ENCODE data around the gene MUC21.

- TF ChIP-seq CTCF (conservative IDR thresholded peaks at IDR 0.05; ENCODE audit: low read depth, low read length) (no peak), EZH2 (IDR thresholded peaks at IDR 0.05; ENCODE audit: borderline replicate concordance, low read depth, low read length, poor library complexity, severe bottlenecking) (no peak)
Observed at GRCh38 chr6:30954631-30955366, 28.7 kb upstream of the MUC21 start.

Data from A673 (cell line).